Ectodermal cell (in vitro differentiated cells): Measurements from ENCODE around the gene CCDC158.

ENCODE experiments used
- H3K27ac ChIP-seq: 2 replicates; pipeline ENCODE4 v1.7.0; 2013; ENCODE audit warnings: mild to moderate bottlenecking, low read depth, low read length; ENCODE audit not compliant: insufficient read depth, poor library complexity, severe bottlenecking
- H3K27me3 ChIP-seq: 2 replicates; pipeline ENCODE4 v1.7.0; 2013; ENCODE audit warnings: mild to moderate bottlenecking, low read length; ENCODE audit not compliant: insufficient read depth, control insufficient read depth, poor library complexity, severe bottlenecking
- H3K36me3 ChIP-seq: one replicate; pipeline ENCODE4 v1.7.0; 2013; ENCODE audit warnings: low read length; ENCODE audit not compliant: control insufficient read depth, insufficient read depth
- H3K4me1 ChIP-seq: one replicate; pipeline ENCODE4 v1.7.0; 2013; ENCODE audit warnings: low read length; ENCODE audit not compliant: control insufficient read depth, insufficient read depth
- H3K4me3 ChIP-seq: 2 replicates; pipeline ENCODE4 v1.7.0; 2013; ENCODE audit warnings: low read depth, low read length, control low read depth; ENCODE audit not compliant: insufficient read depth
- H3K9me3 ChIP-seq: 2 replicates; pipeline ENCODE4 v1.7.0; 2013; ENCODE audit warnings: mild to moderate bottlenecking, low read length, moderate library complexity; ENCODE audit not compliant: control insufficient read depth
- WGBS, 2 experiments: methylation state at CpG; one replicate each; pipeline ENCODE4 v1.1.7; 2013; ENCODE audit warnings: missing lambda C conversion rate in 2 of 2; 5-methylcytosine and 5-hydroxymethylcytosine counted together

Gene CCDC158

GRCh38 chr4:76449833-76450232, 28.9 kb upstream of the CCDC158 start:
- Histone ChIP-seq H3K27me3 (no peaks in the 10 kb centered on the region), H3K27ac (no peak overlapping the region), H3K4me1 (peaks cover 24% of the 10 kb centered on the region), H3K9me3 (no peaks in the 10 kb centered on the region), H3K4me3 (no peak overlapping the region), H3K36me3 (no peaks in the 10 kb centered on the region)
- 51% methylated on average over 2 of the region's 2 CpGs for WGBS, 2 experiments

GRCh38 chr4:76449362-76449767, 28.4 kb upstream of the CCDC158 start:
- H3K36me3 ChIP-seq = no peaks in the 10 kb centered on the region
- H3K4me1 ChIP-seq = peaks cover 24% of the 10 kb centered on the region
- WGBS, 2 experiments = 79 to 91% methylated on average over 3 of the region's 3 CpGs
- no peak overlapping the region for H3K27ac ChIP-seq
- no peaks in the 10 kb centered on the region for H3K27me3 ChIP-seq
- no peak overlapping the region for H3K4me3 ChIP-seq
- no peaks in the 10 kb centered on the region for H3K9me3 ChIP-seq

- H3K9me3 ChIP-seq = no peaks in the 10 kb centered on the region
- no peak overlapping the region for H3K27ac ChIP-seq
- H3K36me3 ChIP-seq = peaks cover 5% of the 10 kb centered on the region
- H3K4me1 ChIP-seq = peaks cover 24% of the 10 kb centered on the region
- no peak overlapping the region for H3K4me3 ChIP-seq
- 89 to 92% methylated on average over 3 of the region's 3 CpGs for WGBS, 2 experiments
- no peaks in the 10 kb centered on the region for H3K27me3 ChIP-seq
These were observed 27.3 kb upstream of the CCDC158 start for GRCh38 chr4:76448211-76448610.

GRCh38 chr4:76447393-76447851, 26.5 kb upstream of the CCDC158 start:
- 81 to 97% methylated on average over 1 of the region's 1 CpG for WGBS, 2 experiments
- Histone ChIP-seq H3K4me1 (peaks cover 27% of the 10 kb centered on the region), H3K36me3 (peaks cover 5% of the 10 kb centered on the region), H3K27ac (peak overlapping the region; percentile 51), H3K9me3 (no peaks in the 10 kb centered on the region), H3K4me3 (no peak overlapping the region), H3K27me3 (no peaks in the 10 kb centered on the region)

- H3K4me1 ChIP-seq = peaks cover 28% of the 10 kb centered on the region
- no peaks in the 10 kb centered on the region for H3K27me3 ChIP-seq
- no peak overlapping the region for H3K27ac ChIP-seq
- H3K36me3 ChIP-seq = peaks cover 6% of the 10 kb centered on the region
- 96 to 97% methylated on average over 2 of the region's 2 CpGs for WGBS, 2 experiments
- H3K9me3 ChIP-seq = no peaks in the 10 kb centered on the region
- H3K4me3 ChIP-seq = no peak overlapping the region
These were observed 25.0 kb upstream of the CCDC158 start for GRCh38 chr4:76445911-76446310.

- H3K4me3 ChIP-seq = no peak overlapping the region
- WGBS, 2 experiments = 100% methylated on average over 1 of the region's 1 CpG; no CpG with 5 or more reads in 1 of the 2 experiments
- no peaks in the 10 kb centered on the region for H3K9me3 ChIP-seq
- H3K4me1 ChIP-seq = peaks cover 19% of the 10 kb centered on the region
- no peaks in the 10 kb centered on the region for H3K27me3 ChIP-seq
- no peak overlapping the region for H3K27ac ChIP-seq
- peaks cover 27% of the 10 kb centered on the region for H3K36me3 ChIP-seq
These were observed 22.4 kb upstream of the CCDC158 start for GRCh38 chr4:76443376-76443775.

GRCh38 chr4:76442807-76443206, 21.9 kb upstream of the CCDC158 start:
- no peaks in the 10 kb centered on the region for H3K9me3 ChIP-seq
- peaks cover 27% of the 10 kb centered on the region for H3K36me3 ChIP-seq
- H3K4me1 ChIP-seq = peaks cover 14% of the 10 kb centered on the region
- no peak overlapping the region for H3K4me3 ChIP-seq
- no peak overlapping the region for H3K27ac ChIP-seq
- no peaks in the 10 kb centered on the region for H3K27me3 ChIP-seq
- WGBS, 2 experiments = 100% methylated on average over 1 to 2 of the region's 3 CpGs

GRCh38 chr4:76441881-76442280, 20.9 kb upstream of the CCDC158 start:
- Histone ChIP-seq H3K27ac (no peak overlapping the region), H3K4me1 (peaks cover 5% of the 10 kb centered on the region), H3K9me3 (no peaks in the 10 kb centered on the region), H3K4me3 (no peak overlapping the region), H3K36me3 (peaks cover 27% of the 10 kb centered on the region), H3K27me3 (no peaks in the 10 kb centered on the region)
- 95 to 97% methylated on average over 7 to 9 of the region's 9 CpGs for WGBS, 2 experiments

- Histone ChIP-seq H3K4me3 (no peak overlapping the region), H3K4me1 (peaks cover 7% of the 10 kb centered on the region)
- 96 to 99% methylated on average over 2 of the region's 2 CpGs for WGBS, 2 experiments
These were observed 18.6 kb upstream of the CCDC158 start for GRCh38 chr4:76439491-76439890.

GRCh38 chr4:76435528-76436319, 14.8 kb upstream of the CCDC158 start:
- no peaks in the 10 kb centered on the region for H3K27me3 ChIP-seq
- H3K4me3 ChIP-seq = peak overlapping the region; percentile 50
- H3K27ac ChIP-seq = peak overlapping the region; percentile 95
- H3K36me3 ChIP-seq = peaks cover 19% of the 10 kb centered on the region
- WGBS, 2 experiments = 1 to 7% methylated on average over 6 to 7 of the region's 7 CpGs
- H3K9me3 ChIP-seq = no peaks in the 10 kb centered on the region
- H3K4me1 ChIP-seq = peaks cover 18% of the 10 kb centered on the region

More at GRCh38 chr4:76439491-76439890, 18.6 kb upstream of the CCDC158 start:
- Histone ChIP-seq H3K27me3 (no peaks in the 10 kb centered on the region), H3K36me3 (peaks cover 27% of the 10 kb centered on the region), H3K9me3 (no peaks in the 10 kb centered on the region), H3K27ac (no peak overlapping the region)
